ENCODE data around the gene TBC1D8B. TPM values are rescaled to one million over a fixed set of nuclear protein-coding genes. Genes with fewer than 3 reads are reported as not detected.

The TBC1D8B gene
- total and polyA plus RNA-seq, 2 of the 13 experiments (the other 11 are each of a cell fraction or from before 2014, with no cell fraction given): 6.2 to 7.2 TPM

DNA sequence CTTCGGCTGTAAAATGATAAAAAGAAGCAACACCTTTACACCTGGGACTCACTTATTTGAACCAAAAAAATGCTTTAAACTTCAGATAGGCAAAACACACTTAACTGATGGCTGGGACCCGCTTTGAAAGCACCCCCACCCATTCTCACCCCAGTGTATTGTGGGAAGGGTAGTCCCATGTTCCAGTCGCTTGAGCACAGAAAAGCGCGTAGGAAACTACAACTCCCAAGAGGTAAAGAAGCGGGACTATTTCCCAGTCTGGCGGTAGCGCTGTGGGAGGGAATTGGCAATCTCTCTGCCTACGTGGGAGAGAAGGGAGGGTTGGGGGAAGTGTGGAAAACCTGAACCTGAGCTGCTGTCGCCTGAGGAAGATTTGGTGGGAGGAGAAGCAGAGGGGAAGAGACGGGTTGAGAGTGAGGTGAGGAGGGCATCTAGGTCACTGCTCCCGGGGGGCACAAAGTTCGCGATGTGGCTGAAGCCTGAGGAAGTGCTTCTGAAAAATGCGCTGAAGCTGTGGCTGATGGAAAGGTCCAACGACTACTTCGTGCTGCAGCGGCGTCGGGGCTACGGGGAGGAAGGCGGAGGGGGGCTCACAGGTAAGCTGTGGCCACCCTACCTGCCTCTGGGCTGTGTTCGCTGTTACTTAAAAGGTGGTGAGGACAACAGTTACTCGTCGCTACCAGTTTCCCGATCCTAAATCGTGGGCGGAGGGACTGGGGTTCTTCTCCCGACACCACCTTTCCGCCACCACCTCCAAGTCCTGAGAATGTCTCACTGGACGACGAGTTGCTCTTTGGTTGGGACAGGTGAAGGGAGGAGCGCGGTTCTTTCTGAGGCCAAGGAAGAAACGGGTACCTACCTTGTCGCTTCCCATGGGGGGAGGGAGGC, at the start of gene TBC1D8B (continued):
- TF ChIP-seq, protein P1, sequence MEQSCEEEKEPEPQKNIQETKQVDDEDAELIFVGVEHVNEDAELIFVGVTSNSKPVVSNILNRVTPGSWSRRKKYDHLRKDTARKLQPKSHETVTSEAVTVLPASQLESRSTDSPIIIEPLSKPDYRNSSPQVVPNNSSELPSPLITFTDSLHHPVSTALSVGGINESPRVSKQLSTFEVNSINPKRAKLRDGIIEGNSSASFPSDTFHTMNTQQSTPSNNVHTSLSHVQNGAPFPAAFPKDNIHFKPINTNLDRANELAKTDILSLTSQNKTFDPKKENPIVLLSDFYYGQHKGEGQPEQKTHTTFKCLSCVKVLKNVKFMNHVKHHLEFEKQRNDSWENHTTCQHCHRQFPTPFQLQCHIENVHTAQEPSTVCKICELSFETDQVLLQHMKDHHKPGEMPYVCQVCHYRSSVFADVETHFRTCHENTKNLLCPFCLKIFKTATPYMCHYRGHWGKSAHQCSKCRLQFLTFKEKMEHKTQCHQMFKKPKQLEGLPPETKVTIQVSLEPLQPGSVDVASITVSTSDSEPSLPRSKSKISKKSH (CRISPR knock-in tag; IDR thresholded peaks at IDR 0.05; ENCODE audit: borderline replicate concordance): 0 out of 2 replicates have a peak, but pooled peaks have one; percentile 36
- TF ChIP-seq, protein P2, sequence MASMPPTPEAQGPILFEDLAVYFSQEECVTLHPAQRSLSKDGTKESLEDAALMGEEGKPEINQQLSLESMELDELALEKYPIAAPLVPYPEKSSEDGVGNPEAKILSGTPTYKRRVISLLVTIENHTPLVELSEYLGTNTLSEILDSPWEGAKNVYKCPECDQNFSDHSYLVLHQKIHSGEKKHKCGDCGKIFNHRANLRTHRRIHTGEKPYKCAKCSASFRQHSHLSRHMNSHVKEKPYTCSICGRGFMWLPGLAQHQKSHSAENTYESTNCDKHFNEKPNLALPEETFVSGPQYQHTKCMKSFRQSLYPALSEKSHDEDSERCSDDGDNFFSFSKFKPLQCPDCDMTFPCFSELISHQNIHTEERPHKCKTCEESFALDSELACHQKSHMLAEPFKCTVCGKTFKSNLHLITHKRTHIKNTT (CRISPR knock-in tag; IDR thresholded peaks at IDR 0.05): no peak
- TF ChIP-seq, protein P3, sequence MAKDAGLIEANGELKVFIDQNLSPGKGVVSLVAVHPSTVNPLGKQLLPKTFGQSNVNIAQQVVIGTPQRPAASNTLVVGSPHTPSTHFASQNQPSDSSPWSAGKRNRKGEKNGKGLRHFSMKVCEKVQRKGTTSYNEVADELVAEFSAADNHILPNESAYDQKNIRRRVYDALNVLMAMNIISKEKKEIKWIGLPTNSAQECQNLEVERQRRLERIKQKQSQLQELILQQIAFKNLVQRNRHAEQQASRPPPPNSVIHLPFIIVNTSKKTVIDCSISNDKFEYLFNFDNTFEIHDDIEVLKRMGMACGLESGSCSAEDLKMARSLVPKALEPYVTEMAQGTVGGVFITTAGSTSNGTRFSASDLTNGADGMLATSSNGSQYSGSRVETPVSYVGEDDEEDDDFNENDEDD (CRISPR knock-in tag; IDR thresholded peaks at IDR 0.05; ENCODE audit: borderline replicate concordance): peak; percentile 25; the same call in 1 of the 2 replicates
- TF ChIP-seq ZFAT (CRISPR knock-in tag; conservative IDR thresholded peaks at IDR 0.05) (no peak), JARID2 (CRISPR knock-in tag; IDR thresholded peaks at IDR 0.05; ENCODE audit: insufficient replicate concordance) (no peak), BHLHE40 (IDR thresholded peaks at IDR 0.05; ENCODE audit: low read length) (no peak), ARNT (IDR thresholded peaks at IDR 0.05) (no peak), JUND (CRISPR knock-in tag; IDR thresholded peaks at IDR 0.05) (no peak), SIN3A (IDR thresholded peaks at IDR 0.05; ENCODE audit: borderline replicate concordance, low read depth, low read length) (0 out of 2 replicates have a peak, but pooled peaks have one; percentile 62), FOXA3 (CRISPR knock-in tag; IDR thresholded peaks at IDR 0.05) (no peak), SALL2 (CRISPR knock-in tag; IDR thresholded peaks at IDR 0.05) (no peak), REPIN1 (CRISPR knock-in tag; IDR thresholded peaks at IDR 0.05; ENCODE audit: borderline replicate concordance, low read depth) (no peak), ZEB1 (IDR thresholded peaks at IDR 0.05; ENCODE audit: insufficient replicate concordance, low read depth) (peak; percentile 63), ZNF317 (CRISPR knock-in tag; IDR thresholded peaks at IDR 0.05) (no peak), HOXA3 (CRISPR knock-in tag; IDR thresholded peaks at IDR 0.05) (peak; percentile 40; the same call in 1 of the 2 replicates)
- TF ChIP-seq, protein P4, sequence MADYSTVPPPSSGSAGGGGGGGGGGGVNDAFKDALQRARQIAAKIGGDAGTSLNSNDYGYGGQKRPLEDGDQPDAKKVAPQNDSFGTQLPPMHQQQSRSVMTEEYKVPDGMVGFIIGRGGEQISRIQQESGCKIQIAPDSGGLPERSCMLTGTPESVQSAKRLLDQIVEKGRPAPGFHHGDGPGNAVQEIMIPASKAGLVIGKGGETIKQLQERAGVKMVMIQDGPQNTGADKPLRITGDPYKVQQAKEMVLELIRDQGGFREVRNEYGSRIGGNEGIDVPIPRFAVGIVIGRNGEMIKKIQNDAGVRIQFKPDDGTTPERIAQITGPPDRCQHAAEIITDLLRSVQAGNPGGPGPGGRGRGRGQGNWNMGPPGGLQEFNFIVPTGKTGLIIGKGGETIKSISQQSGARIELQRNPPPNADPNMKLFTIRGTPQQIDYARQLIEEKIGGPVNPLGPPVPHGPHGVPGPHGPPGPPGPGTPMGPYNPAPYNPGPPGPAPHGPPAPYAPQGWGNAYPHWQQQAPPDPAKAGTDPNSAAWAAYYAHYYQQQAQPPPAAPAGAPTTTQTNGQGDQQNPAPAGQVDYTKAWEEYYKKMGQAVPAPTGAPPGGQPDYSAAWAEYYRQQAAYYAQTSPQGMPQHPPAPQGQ (CRISPR knock-in tag; IDR thresholded peaks at IDR 0.05; ENCODE audit: borderline replicate concordance): no peak
- TF ChIP-seq, protein P5, sequence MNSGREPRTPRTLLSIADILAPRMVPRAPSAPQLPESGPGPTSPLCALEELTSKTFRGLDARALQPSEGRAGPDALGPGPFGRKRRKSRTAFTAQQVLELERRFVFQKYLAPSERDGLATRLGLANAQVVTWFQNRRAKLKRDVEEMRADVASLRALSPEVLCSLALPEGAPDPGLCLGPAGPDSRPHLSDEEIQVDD (CRISPR knock-in tag; IDR thresholded peaks at IDR 0.05; ENCODE audit: borderline replicate concordance): no peak

All from HepG2 (cell line).